SW480 (cell line): ENCODE results near the gene SMIM38.
"Not testable (repeated sequence)": the region's sequence is repeated elsewhere in the genome, so short reads cannot be mapped to it uniquely, and the experiment has no call there.

Source experiments
- DNase-seq: peaks from one replicate; pipeline ENCODE4 v3.0.0-alpha.2; 2016; ENCODE audit warnings: low spot score

The SMIM38 gene

GRCh38 chr11:69122326-69122629 lies 33.5 kb upstream of the SMIM38 start:
- DNase-seq: no peak

- DNase-seq: peak; percentile 99
These were observed 32.9 kb upstream of the SMIM38 start for GRCh38 chr11:69122630-69123431.

- DNase-seq: no peak
These were observed 31.9 kb upstream of the SMIM38 start for GRCh38 chr11:69123593-69124545.

GRCh38 chr11:69125861-69126260 lies 29.9 kb upstream of the SMIM38 start:
- DNase-seq: no peak

GRCh38 chr11:69126286-69126685 lies 29.4 kb upstream of the SMIM38 start:
- DNase-seq: no peak

- no peak for DNase-seq
These were observed 28.5 kb upstream of the SMIM38 start for GRCh38 chr11:69127081-69127850.

- DNase-seq: no peak
These were observed 27.9 kb upstream of the SMIM38 start for GRCh38 chr11:69127884-69128283.

- DNase-seq: no peak
These were observed 26.7 kb upstream of the SMIM38 start for GRCh38 chr11:69129053-69129452.

GRCh38 chr11:69129647-69130046 lies 26.1 kb upstream of the SMIM38 start:
- no peak for DNase-seq

GRCh38 chr11:69130654-69131053 lies 25.1 kb upstream of the SMIM38 start:
- DNase-seq: no peak

GRCh38 chr11:69131121-69131566 lies 24.6 kb upstream of the SMIM38 start:
- no peak for DNase-seq

GRCh38 chr11:69131644-69132300 lies 24.0 kb upstream of the SMIM38 start:
- DNase-seq: peak; percentile 81

- no peak for DNase-seq
These were observed 23.4 kb upstream of the SMIM38 start for GRCh38 chr11:69132301-69132670.

GRCh38 chr11:69133251-69133650 lies 22.5 kb upstream of the SMIM38 start:
- no peak for DNase-seq

- DNase-seq: not testable (repeated sequence)
These were observed 21.6 kb upstream of the SMIM38 start for GRCh38 chr11:69134182-69134581.

GRCh38 chr11:69134957-69135356 lies 20.8 kb upstream of the SMIM38 start:
- no peak for DNase-seq

GRCh38 chr11:69135420-69136363 lies 20.0 kb upstream of the SMIM38 start:
- no peak for DNase-seq

GRCh38 chr11:69136471-69136870 lies 19.3 kb upstream of the SMIM38 start:
- DNase-seq: no peak

GRCh38 chr11:69137151-69137844 lies 18.4 kb upstream of the SMIM38 start:
- DNase-seq: peak; percentile 79

GRCh38 chr11:69138265-69138664 lies 17.5 kb upstream of the SMIM38 start:
- peak; percentile 91 for DNase-seq
